ENCODE data around the gene MT1B.
"Not testable (repeated sequence)": the region's sequence is repeated elsewhere in the genome, so short reads cannot be mapped to it uniquely, and the experiment has no call there.

The MT1B gene

DNA sequence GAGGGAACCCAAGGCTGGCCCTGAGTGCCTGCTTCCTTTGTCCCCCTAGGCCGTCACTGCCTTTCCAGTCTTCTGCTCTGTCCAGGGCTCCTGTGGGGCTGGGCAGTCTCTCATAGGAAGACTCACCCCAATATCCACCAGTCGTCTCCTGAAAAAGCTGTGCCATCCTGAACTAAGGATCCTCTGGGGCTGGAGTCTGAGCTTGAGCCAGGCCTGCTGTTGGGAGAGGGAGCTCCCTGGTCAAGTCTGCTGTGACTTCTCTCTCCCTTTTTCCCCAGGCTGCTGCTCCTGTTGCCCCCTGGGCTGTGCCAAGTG lies 18.9 kb downstream of the MT1B start:
- Histone ChIP-seq H2BK120ac (ENCODE audit: low read depth, low read length) (no peak overlapping the region), H2BK5ac (ENCODE audit: low read depth, low read length, poor library complexity, severe bottlenecking) (no peak overlapping the region), H2AFZ (ENCODE audit: low read depth, low read length) (no peak overlapping the region), H3K4me3 (ENCODE audit: insufficient read depth in 1 of 2, low read depth in 1 of 2, low read length in 2 of 2) (no peak overlapping the region), H4K8ac (ENCODE audit: low read length) (no peak overlapping the region), H2BK15ac (ENCODE audit: low read depth, poor library complexity, severe bottlenecking) (no peak overlapping the region), H3K36me3 (ENCODE audit: control insufficient read depth in 1 of 2, insufficient read depth in 2 of 2, low read depth in 1 of 2, low read length in 2 of 2) (no peaks in the 10 kb centered on the region), H3K14ac (ENCODE audit: low read length in 2 of 2) (no peak overlapping the region), H2AK5ac (ENCODE audit: low read length, severe bottlenecking) (no peak overlapping the region), H3K9ac (ENCODE audit: low read length) (no peak overlapping the region), H2BK12ac (ENCODE audit: low read length in 2 of 2) (no peak overlapping the region), H3K4me1 (ENCODE audit: control insufficient read depth, insufficient read depth, low read depth, low read length) (peaks cover 17% of the 10 kb centered on the region), H3K18ac (ENCODE audit: low read depth in 1 of 2, low read length in 2 of 2) (no peak overlapping the region), H3K27me3 (ENCODE audit: control insufficient read depth in 1 of 2, insufficient read depth in 1 of 2, low read length in 2 of 2) (peaks cover 54 to 78% of the 10 kb centered on the region in 2 experiments), H3K4me2 (ENCODE audit: low read length, poor library complexity, severe bottlenecking) (no peak overlapping the region), H3K4ac (ENCODE audit: low read depth in 1 of 2, low read length in 2 of 2) (no peak overlapping the region), H3K9me3 (ENCODE audit: control insufficient read depth, low read length) (no peaks in the 10 kb centered on the region), H4K91ac (ENCODE audit: low read length) (no peak overlapping the region), H3K23ac (ENCODE audit: low read length in 2 of 2) (no peak overlapping the region), H3K27ac (ENCODE audit: low read length, poor library complexity, severe bottlenecking) (no peak overlapping the region), H3K79me1 (replicated peaks; ENCODE audit: low read length, poor library complexity, severe bottlenecking) (no peaks in the 10 kb centered on the region)
- DNase-seq = no peak
- 0% methylated on average over 1 of the region's 2 CpGs for WGBS

DNA sequence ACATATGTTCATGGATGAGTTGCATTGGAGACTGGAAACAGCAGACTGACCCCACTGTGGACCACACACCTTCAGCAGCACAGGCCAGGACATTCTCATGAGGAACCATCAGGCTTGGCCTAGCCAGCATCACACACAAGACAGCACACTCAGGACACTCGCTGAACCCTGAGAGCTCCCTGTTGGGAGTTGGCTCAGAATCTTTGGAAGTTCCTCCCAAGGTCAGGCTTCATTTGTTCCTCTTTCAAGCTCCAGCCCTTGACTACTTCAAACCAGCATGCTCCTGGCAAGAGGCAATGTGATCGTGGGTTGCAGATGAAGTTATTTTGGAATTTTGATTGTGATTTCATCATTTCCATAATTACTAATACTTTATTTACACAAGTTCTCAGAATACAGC lies 20.0 kb downstream of the MT1B start:
- DNase-seq = not testable (repeated sequence)

DNA sequence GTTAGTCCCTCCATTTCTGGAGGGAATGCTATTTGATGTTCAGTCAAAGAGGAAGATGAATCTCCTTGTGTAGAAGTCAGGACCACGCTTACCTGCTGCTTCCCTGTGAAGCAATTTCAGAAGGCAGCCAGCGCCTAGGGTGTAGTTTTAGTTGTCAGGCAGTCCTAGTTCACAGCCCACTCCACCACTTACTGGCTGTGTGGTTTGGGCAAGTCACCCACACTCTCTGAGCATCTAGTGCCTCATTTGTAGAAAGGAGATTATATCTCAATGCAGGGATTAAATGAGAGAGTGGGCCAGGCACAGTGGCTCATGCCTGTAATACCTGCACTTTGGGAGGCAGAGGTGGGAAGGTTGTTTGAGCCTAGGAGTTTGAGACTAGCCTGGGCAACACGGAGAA lies 20.5 kb downstream of the MT1B start:
- H3K4me2 ChIP-seq (ENCODE audit: low read length, poor library complexity, severe bottlenecking); H2AFZ ChIP-seq (ENCODE audit: low read depth, low read length); H2BK12ac ChIP-seq (ENCODE audit: low read length in 2 of 2); H3K9ac ChIP-seq (ENCODE audit: low read length); H2BK15ac ChIP-seq (ENCODE audit: low read depth, poor library complexity, severe bottlenecking); H2BK5ac ChIP-seq (ENCODE audit: low read depth, low read length, poor library complexity, severe bottlenecking); H3K9me3 ChIP-seq (ENCODE audit: control insufficient read depth, low read length); H3K27ac ChIP-seq (ENCODE audit: low read length, poor library complexity, severe bottlenecking); H3K23ac ChIP-seq (ENCODE audit: low read length in 2 of 2); DNase-seq; H4K91ac ChIP-seq (ENCODE audit: low read length); H2AK5ac ChIP-seq (ENCODE audit: low read length, severe bottlenecking); H3K36me3 ChIP-seq (ENCODE audit: control insufficient read depth in 1 of 2, insufficient read depth in 2 of 2, low read depth in 1 of 2, low read length in 2 of 2); H3K4me3 ChIP-seq (ENCODE audit: insufficient read depth in 1 of 2, low read depth in 1 of 2, low read length in 2 of 2); H2BK120ac ChIP-seq (ENCODE audit: low read depth, low read length); H3K4ac ChIP-seq (ENCODE audit: low read depth in 1 of 2, low read length in 2 of 2); H3K79me1 ChIP-seq (replicated peaks; ENCODE audit: low read length, poor library complexity, severe bottlenecking); H3K14ac ChIP-seq (ENCODE audit: low read length in 2 of 2); H4K8ac ChIP-seq (ENCODE audit: low read length); H3K18ac ChIP-seq (ENCODE audit: low read depth in 1 of 2, low read length in 2 of 2): not testable (repeated sequence)
- Histone ChIP-seq H3K4me1 (ENCODE audit: control insufficient read depth, insufficient read depth, low read depth, low read length) (peaks cover 20% of the 10 kb centered on the region), H3K27me3 (ENCODE audit: control insufficient read depth in 1 of 2, insufficient read depth in 1 of 2, low read length in 2 of 2) (peaks cover 47 to 78% of the 10 kb centered on the region in 2 experiments)
- 82% methylated on average over 3 of the region's 3 CpGs for WGBS

More for the DNA sequence above, 20.0 kb downstream of the MT1B start:
- not testable (repeated sequence) for H2BK12ac ChIP-seq (ENCODE audit: low read length in 2 of 2); H2AK5ac ChIP-seq (ENCODE audit: low read length, severe bottlenecking); H3K9me3 ChIP-seq (ENCODE audit: control insufficient read depth, low read length); H3K23ac ChIP-seq (ENCODE audit: low read length in 2 of 2); H3K27ac ChIP-seq (ENCODE audit: low read length, poor library complexity, severe bottlenecking); H3K18ac ChIP-seq (ENCODE audit: low read depth in 1 of 2, low read length in 2 of 2); H2AFZ ChIP-seq (ENCODE audit: low read depth, low read length); H4K91ac ChIP-seq (ENCODE audit: low read length); H3K36me3 ChIP-seq (ENCODE audit: control insufficient read depth in 1 of 2, insufficient read depth in 2 of 2, low read depth in 1 of 2, low read length in 2 of 2); H4K8ac ChIP-seq (ENCODE audit: low read length); H3K4me3 ChIP-seq (ENCODE audit: insufficient read depth in 1 of 2, low read depth in 1 of 2, low read length in 2 of 2); H2BK5ac ChIP-seq (ENCODE audit: low read depth, low read length, poor library complexity, severe bottlenecking); H3K14ac ChIP-seq (ENCODE audit: low read length in 2 of 2); H3K4ac ChIP-seq (ENCODE audit: low read depth in 1 of 2, low read length in 2 of 2); H3K79me1 ChIP-seq (replicated peaks; ENCODE audit: low read length, poor library complexity, severe bottlenecking); H3K9ac ChIP-seq (ENCODE audit: low read length); H2BK15ac ChIP-seq (ENCODE audit: low read depth, poor library complexity, severe bottlenecking); H3K4me2 ChIP-seq (ENCODE audit: low read length, poor library complexity, severe bottlenecking); H2BK120ac ChIP-seq (ENCODE audit: low read depth, low read length)
- H3K27me3 ChIP-seq (ENCODE audit: control insufficient read depth in 1 of 2, insufficient read depth in 1 of 2, low read length in 2 of 2) = peaks cover 47 to 78% of the 10 kb centered on the region in 2 experiments
- 71% methylated on average over 1 of the region's 2 CpGs for WGBS
- H3K4me1 ChIP-seq (ENCODE audit: control insufficient read depth, insufficient read depth, low read depth, low read length) = peaks cover 20% of the 10 kb centered on the region

DNA sequence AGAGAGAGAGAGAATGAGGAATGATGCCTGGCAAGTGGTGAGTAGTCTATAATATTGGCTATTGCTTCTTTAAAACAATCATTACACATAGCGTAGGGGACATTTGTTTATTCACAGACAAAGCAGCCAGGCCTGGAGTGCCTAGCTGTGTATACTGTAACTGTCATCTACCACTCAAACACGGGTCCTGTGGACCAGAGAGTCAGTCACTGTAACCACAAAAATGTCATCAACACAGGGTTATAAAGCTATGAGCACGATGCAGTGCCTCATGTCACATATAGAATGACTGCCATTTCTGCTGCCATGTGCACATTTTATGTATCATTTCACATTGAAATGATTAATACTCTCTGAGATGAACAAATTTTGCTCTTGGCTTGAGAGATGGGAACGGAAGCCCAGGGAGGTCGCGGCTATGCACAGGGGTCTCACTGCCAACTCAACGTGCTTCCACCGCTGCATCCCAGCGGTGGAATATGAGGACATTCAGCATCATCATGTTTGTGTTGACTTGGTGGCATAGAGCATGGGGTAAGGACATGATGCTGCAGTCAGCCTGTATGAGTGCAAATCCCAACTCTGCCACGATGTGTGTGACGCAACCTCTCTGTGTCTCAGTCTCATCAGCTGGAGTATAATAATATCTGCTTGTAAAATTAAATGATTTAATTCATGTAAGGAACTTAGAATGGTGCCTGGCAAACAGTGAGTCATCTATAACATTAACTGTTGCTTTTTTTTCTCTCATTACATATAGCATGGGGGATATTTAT lies 21.3 kb downstream of the MT1B start:
- no peak overlapping the region for H2AFZ ChIP-seq (ENCODE audit: low read depth, low read length)
- no peak overlapping the region for H3K4ac ChIP-seq (ENCODE audit: low read depth in 1 of 2, low read length in 2 of 2)
- 81% methylated on average over 10 of the region's 11 CpGs for WGBS
- H2AK5ac ChIP-seq (ENCODE audit: low read length, severe bottlenecking) = no peak overlapping the region
- no peak for DNase-seq
- H3K4me1 ChIP-seq (ENCODE audit: control insufficient read depth, insufficient read depth, low read depth, low read length) = peaks cover 16% of the 10 kb centered on the region
- no peak overlapping the region for H2BK15ac ChIP-seq (ENCODE audit: low read depth, poor library complexity, severe bottlenecking)
- H2BK12ac ChIP-seq (ENCODE audit: low read length in 2 of 2) = no peak overlapping the region
- no peak overlapping the region for H3K23ac ChIP-seq (ENCODE audit: low read length in 2 of 2)
- H3K4me3 ChIP-seq (ENCODE audit: insufficient read depth in 1 of 2, low read depth in 1 of 2, low read length in 2 of 2) = no peak overlapping the region
- no peak overlapping the region for H2BK120ac ChIP-seq (ENCODE audit: low read depth, low read length)
- H3K18ac ChIP-seq (ENCODE audit: low read depth in 1 of 2, low read length in 2 of 2) = no peak overlapping the region
- no peaks in the 10 kb centered on the region for H3K79me1 ChIP-seq (replicated peaks; ENCODE audit: low read length, poor library complexity, severe bottlenecking)
- H3K9me3 ChIP-seq (ENCODE audit: control insufficient read depth, low read length) = no peaks in the 10 kb centered on the region
- H3K36me3 ChIP-seq (ENCODE audit: control insufficient read depth in 1 of 2, insufficient read depth in 2 of 2, low read depth in 1 of 2, low read length in 2 of 2) = no peaks in the 10 kb centered on the region
- H2BK5ac ChIP-seq (ENCODE audit: low read depth, low read length, poor library complexity, severe bottlenecking) = no peak overlapping the region
- peaks cover 42 to 74% of the 10 kb centered on the region in 2 experiments for H3K27me3 ChIP-seq (ENCODE audit: control insufficient read depth in 1 of 2, insufficient read depth in 1 of 2, low read length in 2 of 2)
- H4K91ac ChIP-seq (ENCODE audit: low read length) = no peak overlapping the region
- no peak overlapping the region for H3K14ac ChIP-seq (ENCODE audit: low read length in 2 of 2)
- H3K4me2 ChIP-seq (ENCODE audit: low read length, poor library complexity, severe bottlenecking) = no peak overlapping the region
- no peak overlapping the region for H3K9ac ChIP-seq (ENCODE audit: low read length)
- no peak overlapping the region for H4K8ac ChIP-seq (ENCODE audit: low read length)
- H3K27ac ChIP-seq (ENCODE audit: low read length, poor library complexity, severe bottlenecking) = no peak overlapping the region
